Measurements from ENCODE around the gene ATXN7L1.

Gene ATXN7L1

DNA sequence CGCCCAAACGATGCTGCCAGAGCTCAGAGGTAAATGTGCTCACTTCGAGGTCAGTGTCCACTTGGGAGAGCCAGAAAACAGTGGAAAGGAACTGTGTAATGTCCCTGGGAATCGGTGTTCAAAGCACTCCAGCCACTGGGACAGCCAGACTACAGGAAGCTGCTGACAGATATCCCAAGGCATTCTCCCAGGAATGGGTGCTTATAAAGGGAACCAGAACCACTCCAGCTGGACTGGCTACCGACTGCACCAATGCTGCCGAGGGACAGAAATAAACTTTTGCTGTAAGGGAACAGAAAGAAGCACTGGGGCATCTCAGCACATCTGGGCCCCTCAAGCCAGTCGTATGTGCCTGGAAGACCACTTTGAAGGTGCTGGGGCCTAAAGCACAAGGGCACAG, 76.7 kb downstream of the ATXN7L1 start:
- no peak for ATAC-seq
- TF ChIP-seq CSDC2 (CRISPR knock-in tag; IDR thresholded peaks at IDR 0.05), result no peak
- TF ChIP-seq ESRRG (CRISPR knock-in tag; IDR thresholded peaks at IDR 0.05), result no peak
- TF ChIP-seq ARNTL (CRISPR knock-in tag; IDR thresholded peaks at IDR 0.05; ENCODE audit: borderline replicate concordance, low read depth), result no peak
- TF ChIP-seq ZNF70 (CRISPR knock-in tag; IDR thresholded peaks at IDR 0.05), result no peak
- TF ChIP-seq RARB (CRISPR knock-in tag; IDR thresholded peaks at IDR 0.05), result no peak
- TF ChIP-seq ZC3H10 (CRISPR knock-in tag; IDR thresholded peaks at IDR 0.05), result no peak
- no peak for TF ChIP-seq ZFP3 (CRISPR knock-in tag; IDR thresholded peaks at IDR 0.05)
- TF ChIP-seq SNAI2 (CRISPR knock-in tag; IDR thresholded peaks at IDR 0.05), result no peak

DNA sequence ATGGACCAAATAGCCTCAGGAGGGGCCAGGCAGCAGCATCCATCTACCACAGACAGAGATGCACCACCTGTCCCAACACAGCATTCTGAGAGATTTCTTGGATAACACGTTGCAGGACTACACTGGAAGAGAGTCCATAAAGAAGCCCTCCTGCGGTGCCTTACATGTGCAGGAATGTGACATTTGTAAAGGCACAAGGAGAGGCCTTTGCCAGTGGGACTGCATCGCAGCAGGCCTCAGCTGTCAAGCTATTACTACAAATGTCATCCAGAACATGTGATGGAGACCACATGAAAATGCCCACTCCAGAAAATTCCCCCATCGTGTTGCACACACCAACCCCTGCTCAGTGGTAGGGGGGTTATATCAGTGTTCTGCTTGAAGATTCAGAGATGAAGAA, 77.4 kb downstream of the ATXN7L1 start:
- TF ChIP-seq, protein P1, sequence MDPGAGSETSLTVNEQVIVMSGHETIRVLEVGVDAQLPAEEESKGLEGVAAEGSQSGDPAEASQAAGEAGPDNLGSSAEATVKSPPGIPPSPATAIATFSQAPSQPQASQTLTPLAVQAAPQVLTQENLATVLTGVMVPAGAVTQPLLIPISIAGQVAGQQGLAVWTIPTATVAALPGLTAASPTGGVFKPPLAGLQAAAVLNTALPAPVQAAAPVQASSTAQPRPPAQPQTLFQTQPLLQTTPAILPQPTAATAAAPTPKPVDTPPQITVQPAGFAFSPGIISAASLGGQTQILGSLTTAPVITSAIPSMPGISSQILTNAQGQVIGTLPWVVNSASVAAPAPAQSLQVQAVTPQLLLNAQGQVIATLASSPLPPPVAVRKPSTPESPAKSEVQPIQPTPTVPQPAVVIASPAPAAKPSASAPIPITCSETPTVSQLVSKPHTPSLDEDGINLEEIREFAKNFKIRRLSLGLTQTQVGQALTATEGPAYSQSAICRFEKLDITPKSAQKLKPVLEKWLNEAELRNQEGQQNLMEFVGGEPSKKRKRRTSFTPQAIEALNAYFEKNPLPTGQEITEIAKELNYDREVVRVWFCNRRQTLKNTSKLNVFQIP (CRISPR knock-in tag; IDR thresholded peaks at IDR 0.05; ENCODE audit: borderline replicate concordance, low read depth), result no peak
- TF ChIP-seq, protein P2, sequence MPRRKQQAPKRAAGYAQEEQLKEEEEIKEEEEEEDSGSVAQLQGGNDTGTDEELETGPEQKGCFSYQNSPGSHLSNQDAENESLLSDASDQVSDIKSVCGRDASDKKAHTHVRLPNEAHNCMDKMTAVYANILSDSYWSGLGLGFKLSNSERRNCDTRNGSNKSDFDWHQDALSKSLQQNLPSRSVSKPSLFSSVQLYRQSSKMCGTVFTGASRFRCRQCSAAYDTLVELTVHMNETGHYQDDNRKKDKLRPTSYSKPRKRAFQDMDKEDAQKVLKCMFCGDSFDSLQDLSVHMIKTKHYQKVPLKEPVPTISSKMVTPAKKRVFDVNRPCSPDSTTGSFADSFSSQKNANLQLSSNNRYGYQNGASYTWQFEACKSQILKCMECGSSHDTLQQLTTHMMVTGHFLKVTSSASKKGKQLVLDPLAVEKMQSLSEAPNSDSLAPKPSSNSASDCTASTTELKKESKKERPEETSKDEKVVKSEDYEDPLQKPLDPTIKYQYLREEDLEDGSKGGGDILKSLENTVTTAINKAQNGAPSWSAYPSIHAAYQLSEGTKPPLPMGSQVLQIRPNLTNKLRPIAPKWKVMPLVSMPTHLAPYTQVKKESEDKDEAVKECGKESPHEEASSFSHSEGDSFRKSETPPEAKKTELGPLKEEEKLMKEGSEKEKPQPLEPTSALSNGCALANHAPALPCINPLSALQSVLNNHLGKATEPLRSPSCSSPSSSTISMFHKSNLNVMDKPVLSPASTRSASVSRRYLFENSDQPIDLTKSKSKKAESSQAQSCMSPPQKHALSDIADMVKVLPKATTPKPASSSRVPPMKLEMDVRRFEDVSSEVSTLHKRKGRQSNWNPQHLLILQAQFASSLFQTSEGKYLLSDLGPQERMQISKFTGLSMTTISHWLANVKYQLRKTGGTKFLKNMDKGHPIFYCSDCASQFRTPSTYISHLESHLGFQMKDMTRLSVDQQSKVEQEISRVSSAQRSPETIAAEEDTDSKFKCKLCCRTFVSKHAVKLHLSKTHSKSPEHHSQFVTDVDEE (CRISPR knock-in tag; IDR thresholded peaks at IDR 0.05), result no peak
- TF ChIP-seq, protein P3, sequence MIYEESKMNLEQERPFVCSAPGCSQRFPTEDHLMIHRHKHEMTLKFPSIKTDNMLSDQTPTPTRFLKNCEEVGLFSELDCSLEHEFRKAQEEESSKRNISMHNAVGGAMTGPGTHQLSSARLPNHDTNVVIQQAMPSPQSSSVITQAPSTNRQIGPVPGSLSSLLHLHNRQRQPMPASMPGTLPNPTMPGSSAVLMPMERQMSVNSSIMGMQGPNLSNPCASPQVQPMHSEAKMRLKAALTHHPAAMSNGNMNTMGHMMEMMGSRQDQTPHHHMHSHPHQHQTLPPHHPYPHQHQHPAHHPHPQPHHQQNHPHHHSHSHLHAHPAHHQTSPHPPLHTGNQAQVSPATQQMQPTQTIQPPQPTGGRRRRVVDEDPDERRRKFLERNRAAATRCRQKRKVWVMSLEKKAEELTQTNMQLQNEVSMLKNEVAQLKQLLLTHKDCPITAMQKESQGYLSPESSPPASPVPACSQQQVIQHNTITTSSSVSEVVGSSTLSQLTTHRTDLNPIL (CRISPR knock-in tag; IDR thresholded peaks at IDR 0.05; ENCODE audit: low read depth), result no peak
- TF ChIP-seq, protein P4, sequence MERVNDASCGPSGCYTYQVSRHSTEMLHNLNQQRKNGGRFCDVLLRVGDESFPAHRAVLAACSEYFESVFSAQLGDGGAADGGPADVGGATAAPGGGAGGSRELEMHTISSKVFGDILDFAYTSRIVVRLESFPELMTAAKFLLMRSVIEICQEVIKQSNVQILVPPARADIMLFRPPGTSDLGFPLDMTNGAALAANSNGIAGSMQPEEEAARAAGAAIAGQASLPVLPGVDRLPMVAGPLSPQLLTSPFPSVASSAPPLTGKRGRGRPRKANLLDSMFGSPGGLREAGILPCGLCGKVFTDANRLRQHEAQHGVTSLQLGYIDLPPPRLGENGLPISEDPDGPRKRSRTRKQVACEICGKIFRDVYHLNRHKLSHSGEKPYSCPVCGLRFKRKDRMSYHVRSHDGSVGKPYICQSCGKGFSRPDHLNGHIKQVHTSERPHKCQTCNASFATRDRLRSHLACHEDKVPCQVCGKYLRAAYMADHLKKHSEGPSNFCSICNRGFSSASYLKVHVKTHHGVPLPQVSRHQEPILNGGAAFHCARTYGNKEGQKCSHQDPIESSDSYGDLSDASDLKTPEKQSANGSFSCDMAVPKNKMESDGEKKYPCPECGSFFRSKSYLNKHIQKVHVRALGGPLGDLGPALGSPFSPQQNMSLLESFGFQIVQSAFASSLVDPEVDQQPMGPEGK (CRISPR knock-in tag; IDR thresholded peaks at IDR 0.05; ENCODE audit: borderline replicate concordance), result no peak
- no peak for TF ChIP-seq ZFP30 (CRISPR knock-in tag; IDR thresholded peaks at IDR 0.05)
- no peak for TF ChIP-seq ZNF565 (CRISPR knock-in tag; conservative IDR thresholded peaks at IDR 0.05; ENCODE audit: low read depth)
- no peak for TF ChIP-seq OSR1 (CRISPR knock-in tag; IDR thresholded peaks at IDR 0.05)
- TF ChIP-seq ZNF8 (CRISPR knock-in tag; IDR thresholded peaks at IDR 0.05), result no peak
- TF ChIP-seq TCF4 (CRISPR knock-in tag; IDR thresholded peaks at IDR 0.05; ENCODE audit: borderline replicate concordance), result no peak
- TF ChIP-seq RARB (CRISPR knock-in tag; IDR thresholded peaks at IDR 0.05), result no peak
- no peak for ATAC-seq

DNA sequence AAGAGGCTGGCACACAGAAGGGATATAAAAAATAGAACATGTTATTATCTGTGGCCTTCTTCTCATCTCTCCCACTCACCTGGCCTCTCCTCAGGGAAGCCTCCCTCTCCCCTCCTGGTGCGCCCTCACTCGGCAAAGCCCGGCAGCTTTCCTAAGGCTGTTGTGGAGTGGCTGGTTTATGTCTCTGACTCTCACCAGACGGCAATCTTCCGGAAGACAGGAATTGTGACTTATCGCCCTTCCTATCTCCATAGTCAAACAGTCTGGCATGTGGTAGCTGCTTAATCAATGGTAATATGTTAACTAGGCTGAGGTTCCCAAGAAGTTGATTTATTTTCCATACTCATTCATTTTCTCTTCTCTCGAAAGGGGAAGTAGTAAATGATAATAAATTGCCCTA, 78.7 kb downstream of the ATXN7L1 start:
- TF ChIP-seq ISL1 (CRISPR knock-in tag; IDR thresholded peaks at IDR 0.05) (peak; percentile 55), BACH2 (CRISPR knock-in tag; IDR thresholded peaks at IDR 0.05; ENCODE audit: borderline replicate concordance) (no peak), TCF4 (CRISPR knock-in tag; IDR thresholded peaks at IDR 0.05; ENCODE audit: borderline replicate concordance) (peak; percentile 64; the same call in 1 of the 2 replicates)
- TF ChIP-seq, protein P3 (CRISPR knock-in tag; IDR thresholded peaks at IDR 0.05; ENCODE audit: low read depth), result no peak
- ATAC-seq, result peak; percentile 40

DNA sequence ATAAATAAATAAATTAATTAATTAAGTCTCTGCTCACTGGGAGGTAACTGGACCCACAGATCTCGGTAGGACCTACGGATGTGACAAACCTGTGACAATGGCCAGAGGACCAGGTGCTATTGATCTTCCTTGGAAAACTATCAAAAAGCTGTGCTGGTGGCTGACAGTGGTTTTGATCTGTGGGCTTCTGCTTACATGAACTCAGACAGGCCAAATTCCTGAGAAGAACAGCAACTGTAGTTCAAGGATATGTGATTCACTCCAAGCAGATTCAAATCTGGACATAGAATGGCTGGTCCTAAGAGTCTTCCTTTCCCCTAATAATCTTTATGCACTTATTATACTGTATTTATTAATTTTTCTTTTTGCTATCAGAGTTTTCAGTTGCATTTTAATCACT, 80.0 kb downstream of the ATXN7L1 start:
- TF ChIP-seq OSR1 (CRISPR knock-in tag; IDR thresholded peaks at IDR 0.05) (no peak), TOX (CRISPR knock-in tag; IDR thresholded peaks at IDR 0.05; ENCODE audit: borderline replicate concordance) (0 out of 2 replicates have a peak, but pooled peaks have one; percentile 14), ESRRG (CRISPR knock-in tag; IDR thresholded peaks at IDR 0.05) (no peak)
- TF ChIP-seq, protein P4 (CRISPR knock-in tag; IDR thresholded peaks at IDR 0.05; ENCODE audit: borderline replicate concordance), result no peak
- ATAC-seq, result peak; percentile 87
